Measurements from ENCODE around the gene ULK2.

- TF ChIP-seq CTCF (IDR thresholded peaks at IDR 0.05; ENCODE audit: low read length) (no peak), EZH2 (IDR thresholded peaks at IDR 0.05; ENCODE audit: borderline replicate concordance, low read length) (no peak)
Observed at GRCh38 chr17:19759568-19760549, 107.9 kb downstream of the ULK2 start.

All from OCI-LY1 (cell line).